K562 (cell line): Measurements from ENCODE around the gene CAPRIN2. TPM values are rescaled to one million over a fixed set of nuclear protein-coding genes. Genes with fewer than 3 reads are reported as not detected.

ENCODE experiments used
- CHD4 ChIP-seq: fragments of 200-600 bp; sonication (generic); IDR thresholded peaks from 3 replicates; pipeline ENCODE4 v1.6.1; 2012; ENCODE audit warnings: low read depth, mild to moderate bottlenecking, mixed read lengths, low read length, inconsistent platforms; ENCODE audit not compliant: insufficient read depth, insufficient replicate concordance, poor library complexity, severe bottlenecking
- IFI16 ChIP-seq: fragments of 250-450 bp; sonication (Bioruptor Pico); IDR thresholded peaks from 2 replicates; pipeline ENCODE4 v2.1.2; 2022; ENCODE audit warnings: mild to moderate bottlenecking, inconsistent platforms
- MGA ChIP-seq: fragments of 450-650 bp; IDR thresholded peaks from 2 replicates; pipeline ENCODE4 v1.6.1; 2016; ENCODE audit warnings: mild to moderate bottlenecking, moderate library complexity
- RAD21 ChIP-seq, 2 experiments: fragments of 250-450 bp in 1 of 2; fragments of 450-650 bp in 1 of 2; sonication (Bioruptor Pico) in 1 of 2; formaldehyde crosslinking in 1 of 2; IDR thresholded peaks in 1 of 2; conservative IDR thresholded peaks in 1 of 2; 2 replicates each; pipeline versions ENCODE4 v1.4.0 to v1.8.0; 2020 to 2022; ENCODE audit warnings: mild to moderate bottlenecking in 2 of 2, moderate library complexity in 1 of 2
- SMC3 ChIP-seq: conservative IDR thresholded peaks from 2 replicates; pipeline ENCODE4 v1.6.1; 2011; ENCODE audit warnings: low read depth, low read length, improper control_type of control experiment; ENCODE audit not compliant: insufficient read depth
- TRIM28 ChIP-seq: fragments of 450-650 bp; IDR thresholded peaks from 2 replicates; pipeline ENCODE4 v1.6.1; 2017
- ZNF274 ChIP-seq: IDR thresholded peaks from 2 replicates; pipeline ENCODE4 v1.6.1; 2011; ENCODE audit warnings: low read depth, mild to moderate bottlenecking, low read length, moderate library complexity, borderline replicate concordance
- ZNF507 ChIP-seq: conservative IDR thresholded peaks from 2 replicates; pipeline ENCODE4 v1.6.1; 2017; ENCODE audit warnings: missing genetic modification characterization, missing compliant biosample characterization
- polyA plus RNA-seq, 8 experiments: library from polyadenylated mRNA; depleted of rRNA in 4 of 8; stranded (reverse) in 5 of 8; unstranded in 3 of 8; fragments of >200 nt; fragmentation: Nextera tagmentation in 2 of 8; fragmentation: Illumina TruSeq in 1 of 8; extraction: Ambion mirVana in 2 of 8; extraction: Trizol in 1 of 8; gene quantifications; 2 replicates each; pipeline versions ENCODE4 v1.2.1 to v1.2.3, GENCODE V29; 2011 to 2014; ENCODE audit warnings: inconsistent platforms in 1 of 8, missing spikeins in 1 of 8
- total RNA-seq, 7 experiments: library from RNA; depleted of rRNA in 6 of 7; stranded (reverse); fragments of >200 nt in 6 of 7; fragmentation: Illumina TruSeq in 2 of 7; extraction: Trizol in 2 of 7; gene quantifications; 2 replicates each; pipeline versions ENCODE4 v1.2.1 to v1.2.3, GENCODE V29; 2011 to 2021; ENCODE audit warnings: low replicate concordance in 1 of 7
- TF ChIP-seq, protein P1 (sequence below): sonication (generic); formaldehyde crosslinking; IDR thresholded peaks from 2 replicates; pipeline ENCODE4 v1.9.0; 2022; ENCODE audit warnings: mild to moderate bottlenecking, missing genetic modification reagents

The CAPRIN2 gene
- total and polyA plus RNA-seq, 9 of the 15 experiments (the other 6 are each of a cell fraction or from before 2014, with no cell fraction given) = 2.3 to 14.5 (median 8.9) TPM

DNA sequence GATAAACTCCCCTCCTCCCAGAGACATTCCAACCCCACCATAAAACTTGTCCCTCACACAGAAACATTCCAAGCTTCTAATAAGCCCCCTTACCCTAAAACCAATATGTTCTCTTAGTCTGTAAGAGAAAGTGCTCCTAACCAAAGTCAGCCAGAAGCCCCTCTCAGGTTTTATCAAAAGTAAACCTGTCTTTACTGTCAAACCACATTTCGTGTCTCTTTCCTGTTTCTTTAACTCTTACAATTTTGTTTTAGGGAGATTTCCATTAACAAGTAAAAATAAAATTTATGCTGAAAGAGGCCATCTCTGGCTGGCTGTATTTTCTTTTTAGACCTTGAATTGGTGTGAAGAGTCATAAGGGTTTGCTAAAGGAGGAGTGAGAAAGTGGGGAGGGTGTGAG, 29.8 kb upstream of the CAPRIN2 start (continued):
- TF ChIP-seq SMC3 = no peak
- TF ChIP-seq TRIM28 = peak; percentile 90
- no peak for TF ChIP-seq RAD21 (CRISPR knock-in tag; conservative IDR thresholded peaks at IDR 0.05 in 1 of 2, IDR thresholded peaks at IDR 0.05 in 1 of 2)
- TF ChIP-seq CHD4 = no peak
- TF ChIP-seq, protein P1, sequence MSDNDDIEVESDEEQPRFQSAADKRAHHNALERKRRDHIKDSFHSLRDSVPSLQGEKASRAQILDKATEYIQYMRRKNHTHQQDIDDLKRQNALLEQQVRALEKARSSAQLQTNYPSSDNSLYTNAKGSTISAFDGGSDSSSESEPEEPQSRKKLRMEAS = no peak
- TF ChIP-seq IFI16 (CRISPR knock-in tag) = no peak
- TF ChIP-seq ZNF507 = no peak
- no peak for TF ChIP-seq ZNF274
- no peak for TF ChIP-seq MGA
